Measurements from ENCODE around the gene PSAT1. TPM values are rescaled to one million over a fixed set of nuclear protein-coding genes. Genes with fewer than 3 reads are reported as not detected.

Gene PSAT1
- total RNA-seq, 2 experiments from 2014 or later = 174 to 182 TPM

DNA sequence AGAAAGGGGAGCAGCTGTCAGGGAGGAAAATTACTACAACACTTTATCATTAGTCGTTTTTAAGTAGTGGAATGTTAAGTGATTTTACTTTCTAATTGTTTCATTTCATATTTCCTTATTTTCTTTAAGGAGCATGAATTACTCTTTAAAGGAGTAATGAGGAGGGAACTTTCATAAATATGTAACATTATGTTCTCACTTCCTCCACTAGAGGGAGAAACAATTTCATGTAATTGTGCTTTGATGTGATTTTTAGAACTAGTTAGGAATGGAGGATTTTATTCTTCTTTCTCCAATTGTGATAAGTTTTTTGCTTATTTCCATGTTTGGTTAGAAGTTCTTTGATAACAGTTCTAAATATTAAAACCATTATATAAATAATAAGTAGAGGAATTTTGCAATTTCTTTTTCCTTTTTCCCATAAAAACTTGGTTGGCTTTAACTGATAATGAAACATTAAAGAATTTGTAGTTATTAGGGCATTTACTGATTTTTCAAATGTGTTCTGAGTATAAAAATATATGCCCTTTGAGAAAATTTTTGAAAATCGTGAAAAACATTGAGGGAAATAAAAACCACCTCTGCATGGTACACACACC lies 35.4 kb upstream of the PSAT1 start:
- intact Hi-C loops (cut with micrococcal nuclease) = loop anchor here (5.0 kb wide), 1 partner anchor 106 kb away; no protein-coding TSS in a partner anchor
- Mint-ChIP-seq H3K4me1 (ENCODE audit: low read depth) (no peaks in the 10 kb centered on the region), H3K27me3 (no peaks in the 10 kb centered on the region), H3K27ac (no peak overlapping the region), H3K4me3 (no peak overlapping the region), H3K36me3 (ENCODE audit: low read depth) (peaks cover 16% of the 10 kb centered on the region), H3K9me3 (no peaks in the 10 kb centered on the region)
- ChIA-PET POLR2A (no interaction called here), CTCF (interaction anchor here (1.0 to 3.1 kb wide), 8 partner anchors 11 to 108 kb away, joined by 3 to 12 read pairs (median 4); partner anchors contain the start of gene PSAT1)
- DNase-seq (no peak), ATAC-seq (no peak)
- TF ChIP-seq, protein P1, sequence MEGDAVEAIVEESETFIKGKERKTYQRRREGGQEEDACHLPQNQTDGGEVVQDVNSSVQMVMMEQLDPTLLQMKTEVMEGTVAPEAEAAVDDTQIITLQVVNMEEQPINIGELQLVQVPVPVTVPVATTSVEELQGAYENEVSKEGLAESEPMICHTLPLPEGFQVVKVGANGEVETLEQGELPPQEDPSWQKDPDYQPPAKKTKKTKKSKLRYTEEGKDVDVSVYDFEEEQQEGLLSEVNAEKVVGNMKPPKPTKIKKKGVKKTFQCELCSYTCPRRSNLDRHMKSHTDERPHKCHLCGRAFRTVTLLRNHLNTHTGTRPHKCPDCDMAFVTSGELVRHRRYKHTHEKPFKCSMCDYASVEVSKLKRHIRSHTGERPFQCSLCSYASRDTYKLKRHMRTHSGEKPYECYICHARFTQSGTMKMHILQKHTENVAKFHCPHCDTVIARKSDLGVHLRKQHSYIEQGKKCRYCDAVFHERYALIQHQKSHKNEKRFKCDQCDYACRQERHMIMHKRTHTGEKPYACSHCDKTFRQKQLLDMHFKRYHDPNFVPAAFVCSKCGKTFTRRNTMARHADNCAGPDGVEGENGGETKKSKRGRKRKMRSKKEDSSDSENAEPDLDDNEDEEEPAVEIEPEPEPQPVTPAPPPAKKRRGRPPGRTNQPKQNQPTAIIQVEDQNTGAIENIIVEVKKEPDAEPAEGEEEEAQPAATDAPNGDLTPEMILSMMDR (IDR thresholded peaks at IDR 0.05) = peak; percentile 73

DNA sequence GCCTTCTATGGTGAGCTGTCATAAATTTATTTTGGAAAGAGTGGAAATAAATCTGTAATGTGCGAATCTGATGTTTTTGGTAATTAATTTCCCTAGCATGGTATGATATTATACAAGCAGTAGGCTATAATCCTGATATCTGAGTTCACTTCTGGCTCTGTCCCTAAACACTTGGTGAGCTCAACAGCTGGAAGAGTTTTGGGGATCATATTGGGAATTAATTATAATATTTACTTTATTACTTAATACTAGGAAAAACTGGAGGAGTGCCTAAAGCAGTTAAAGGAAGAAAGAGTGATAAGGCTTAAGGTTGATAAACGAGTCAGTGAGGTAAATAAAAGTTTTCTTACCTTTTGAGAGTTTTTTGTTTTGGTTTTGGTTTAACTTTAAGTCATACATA lies 34.3 kb upstream of the PSAT1 start:
- ATAC-seq (no peak), DNase-seq (no peak)
- Mint-ChIP-seq H3K27ac (no peak overlapping the region), H3K4me3 (no peak overlapping the region), H3K27me3 (no peaks in the 10 kb centered on the region), H3K36me3 (ENCODE audit: low read depth) (peaks cover 22% of the 10 kb centered on the region), H3K4me1 (ENCODE audit: low read depth) (no peaks in the 10 kb centered on the region), H3K9me3 (no peaks in the 10 kb centered on the region)
- ChIA-PET POLR2A (no interaction called here), CTCF (interaction anchor here (1.2 to 3.1 kb wide), 3 partner anchors 15 to 107 kb away, joined by 3 to 12 read pairs (median 4); no protein-coding TSS in a partner anchor)
- TF ChIP-seq, protein P1 (IDR thresholded peaks at IDR 0.05) = no peak
- intact Hi-C loops (cut with micrococcal nuclease) = loop anchor here (5.0 kb wide), 1 partner anchor 105 kb away; no protein-coding TSS in a partner anchor

DNA sequence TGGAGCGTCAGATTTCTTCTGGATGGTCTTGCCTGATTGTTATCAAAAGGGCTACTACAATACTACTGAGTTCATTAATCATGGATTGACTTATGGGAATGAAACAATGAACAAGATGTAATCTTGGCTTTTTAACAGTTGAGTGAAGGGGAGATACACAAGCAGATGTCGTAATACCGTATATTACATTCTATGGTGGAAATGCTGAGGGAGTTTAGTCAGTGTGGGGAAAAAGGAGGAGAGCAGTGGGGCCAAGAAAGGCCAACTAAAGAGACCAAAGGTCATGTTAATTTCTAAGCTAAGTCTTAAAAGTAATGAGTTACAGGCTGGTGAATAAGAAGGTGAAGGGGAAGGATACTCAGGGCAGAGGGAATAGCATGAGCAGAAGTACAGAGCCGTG lies 29.0 kb upstream of the PSAT1 start:
- peaks cover 45% of the 10 kb centered on the region for H3K36me3 Mint-ChIP-seq (ENCODE audit: low read depth)
- H3K9me3 Mint-ChIP-seq = no peaks in the 10 kb centered on the region
- no peak for DNase-seq
- no peak overlapping the region for H3K27ac Mint-ChIP-seq
- H3K4me3 Mint-ChIP-seq = no peak overlapping the region
- ChIA-PET CTCF (interaction anchor here (1.3 kb wide), 2 partner anchors 11 to 102 kb away, joined by 3 to 4 read pairs; no protein-coding TSS in a partner anchor), POLR2A (interaction anchor here (1.4 kb wide), 1 partner anchor 30 kb away, joined by 3 read pairs; the partner anchor contains the start of gene PSAT1)
- ATAC-seq = no peak
- no peaks in the 10 kb centered on the region for H3K27me3 Mint-ChIP-seq
- intact Hi-C loops (cut with micrococcal nuclease) = no loop called here
- H3K4me1 Mint-ChIP-seq (ENCODE audit: low read depth) = no peaks in the 10 kb centered on the region
- TF ChIP-seq, protein P1 (IDR thresholded peaks at IDR 0.05) = no peak

DNA sequence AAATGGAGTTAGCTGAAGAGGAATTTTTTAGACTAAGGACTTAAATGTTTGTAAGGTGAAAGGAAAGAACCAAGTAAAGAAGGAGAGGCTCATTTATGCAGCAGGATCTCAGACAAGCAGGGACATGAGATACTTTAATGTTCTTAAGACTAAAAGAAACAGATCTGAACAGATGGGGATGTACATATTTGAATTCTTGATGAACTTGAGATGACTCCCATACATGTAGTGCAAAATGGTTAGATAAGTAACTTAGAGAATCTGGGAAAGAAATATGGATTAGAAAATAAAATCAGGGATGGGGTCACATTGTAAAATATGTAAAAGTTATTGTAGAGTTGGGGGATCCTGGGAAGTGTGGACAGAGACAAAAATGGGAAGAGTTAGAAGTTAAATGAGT lies 27.1 kb upstream of the PSAT1 start:
- Mint-ChIP-seq H3K9me3 (no peaks in the 10 kb centered on the region), H3K27me3 (no peaks in the 10 kb centered on the region), H3K27ac (no peak overlapping the region), H3K4me3 (no peak overlapping the region), H3K4me1 (ENCODE audit: low read depth) (no peaks in the 10 kb centered on the region), H3K36me3 (ENCODE audit: low read depth) (peaks cover 44% of the 10 kb centered on the region)
- POLR2A ChIA-PET = no interaction called here
- TF ChIP-seq, protein P1 (IDR thresholded peaks at IDR 0.05) = no peak
- DNase-seq (no peak), ATAC-seq (no peak)
- intact Hi-C loops (cut with micrococcal nuclease) = no loop called here
- CTCF ChIA-PET = no interaction called here

DNA sequence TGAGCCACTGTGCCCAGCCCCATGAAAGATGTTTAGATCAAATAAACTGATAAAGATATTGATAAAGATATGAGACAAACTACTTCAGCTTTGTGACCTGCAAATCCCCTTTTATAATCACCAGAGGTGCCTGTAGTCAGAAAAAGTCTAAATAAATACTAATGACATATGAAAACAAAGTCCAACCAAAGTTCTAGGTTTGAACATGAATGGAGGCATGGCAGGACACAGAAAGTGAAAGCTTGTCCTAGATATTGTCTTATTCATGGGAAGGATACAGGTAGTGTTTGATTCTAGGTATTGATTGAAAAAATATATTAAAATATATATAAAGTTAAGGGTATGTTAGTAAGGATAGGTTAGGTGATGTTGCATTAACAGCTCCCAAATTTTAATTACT lies 24.6 kb upstream of the PSAT1 start:
- POLR2A ChIA-PET = interaction anchor here (1.0 to 1.2 kb wide), 3 partner anchors 19 to 30 kb away, joined by 3 to 4 read pairs (median 3); no protein-coding TSS in a partner anchor
- CTCF ChIA-PET = interaction anchor here (0.9 kb wide), 1 partner anchor 24 kb away, joined by 3 read pairs; no protein-coding TSS in a partner anchor
- no peaks in the 10 kb centered on the region for H3K4me1 Mint-ChIP-seq (ENCODE audit: low read depth)
- TF ChIP-seq, protein P1 (IDR thresholded peaks at IDR 0.05) = no peak
- H3K4me3 Mint-ChIP-seq = no peak overlapping the region
- H3K27ac Mint-ChIP-seq = no peak overlapping the region
- H3K36me3 Mint-ChIP-seq (ENCODE audit: low read depth) = peaks cover 30% of the 10 kb centered on the region
- ATAC-seq = no peak
- H3K9me3 Mint-ChIP-seq = no peaks in the 10 kb centered on the region
- intact Hi-C loops (cut with micrococcal nuclease) = no loop called here
- DNase-seq = no peak
- H3K27me3 Mint-ChIP-seq = no peaks in the 10 kb centered on the region

Measured in activated CD8-positive, alpha-beta T cell treated with anti-CD3 and anti-CD28 coated beads for 36 hours (primary cell).